ENCODE results near the gene IDUA. TPM values are rescaled to one million over a fixed set of nuclear protein-coding genes. Genes with fewer than 3 reads are reported as not detected.
A peak's percentile ranks its signal among the peaks of the same experiment; 100 is the strongest.

Gene IDUA
- total and polyA plus RNA-seq, 2 of the 4 experiments (the other 2 are of a cell fraction), result 0.72 to 12.5 TPM

DNA sequence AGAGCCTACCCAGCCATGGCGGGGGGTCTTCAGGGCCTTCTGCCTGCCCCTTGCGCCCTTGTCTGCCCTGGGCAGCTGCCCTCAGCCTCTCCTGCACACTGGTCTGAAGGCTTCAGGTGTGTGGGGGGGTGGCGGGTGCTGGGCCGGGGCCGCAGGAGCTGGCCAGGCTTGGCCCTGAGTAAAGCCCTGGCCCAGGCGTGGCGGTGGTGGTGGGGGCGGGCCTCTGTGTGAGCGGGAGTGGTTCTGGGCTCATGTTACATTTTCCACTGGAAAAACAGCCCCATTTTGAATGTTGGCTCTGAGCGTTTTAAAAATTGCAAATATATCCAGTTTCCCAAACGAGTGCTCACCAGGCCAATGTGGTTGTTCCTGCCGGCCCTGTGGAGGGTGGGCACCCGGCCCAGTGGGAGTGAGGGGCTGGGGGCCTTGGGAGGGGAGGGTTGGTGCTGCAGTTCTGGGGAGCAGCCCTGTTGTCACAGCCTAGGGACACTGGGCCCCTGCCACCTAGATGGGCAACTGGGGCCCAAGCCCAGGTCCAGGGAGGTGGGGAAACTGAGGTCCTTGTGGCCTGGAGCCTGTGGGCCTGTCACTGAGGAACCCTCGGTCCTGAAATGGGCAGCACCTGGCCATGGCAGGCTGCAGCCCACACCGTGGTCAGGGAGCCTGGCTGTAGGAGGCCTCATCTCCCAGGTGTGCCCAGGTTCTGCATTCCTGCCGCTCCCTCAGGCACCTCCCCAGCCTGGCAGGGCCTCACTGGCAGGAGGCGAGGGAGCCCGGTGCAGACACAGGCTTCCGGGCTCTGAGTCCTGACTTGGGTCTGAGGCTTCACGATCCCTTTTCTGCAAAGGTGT is 52.9 kb downstream of the IDUA start:
- no peak overlapping the region for H3K4me3 ChIP-seq (ENCODE audit: insufficient read depth, low read depth, low read length)
- peak overlapping the region; percentile 81 for H4K91ac ChIP-seq (ENCODE audit: insufficient read depth, low read depth, low read length)
- DNase-seq (peak; percentile 32), ATAC-seq (ENCODE audit: low read depth) (peak; percentile 15; the same call in 1 of the 2 replicates)
- H3K27ac ChIP-seq (ENCODE audit: insufficient read depth, low read length), result peak overlapping the region; percentile 31; the same call in 1 of the 2 replicates
- peak overlapping the region; percentile 36; the same call in 1 of the 2 replicates for H3K18ac ChIP-seq (ENCODE audit: low read depth, low read length)
- H3K4ac ChIP-seq (ENCODE audit: low read depth, low read length), result peak overlapping the region; percentile 82
- intact Hi-C loops (cut with micrococcal nuclease) (no loop called here), in situ Hi-C loops (cut with MboI; ENCODE audit: low sequenced_read_pairs) (no loop called here), dilution Hi-C loops (cut with HindIII; ENCODE audit: low sequenced_read_pairs, unreplicated experiment) (no loop called here)
- H3K36me3 ChIP-seq (ENCODE audit: control insufficient read depth, insufficient read depth, low read length), result no peaks in the 10 kb centered on the region
- H3K56ac ChIP-seq (ENCODE audit: extremely low read depth, insufficient read depth, low read length), result no peak overlapping the region
- H2AK9ac ChIP-seq (replicated peaks; ENCODE audit: low read depth, low read length, poor library complexity), result peak overlapping the region; percentile 91
- no peak overlapping the region for H3K9ac ChIP-seq (ENCODE audit: low read depth, low read length)
- no peaks in the 10 kb centered on the region; a peak in 1 of 4 replicates for H3K79me1 ChIP-seq (ENCODE audit: low read depth in 1 of 2, low read length in 2 of 2)
- 65% methylated on average over 3 of the region's 20 CpGs; no CpG with 5 or more reads in 1 of the 2 experiments for WGBS, 2 experiments (ENCODE audit: extremely low coverage in 2 of 2, insufficient read length in 1 of 2)
- H2AK5ac ChIP-seq (ENCODE audit: low read depth, low read length), result peak overlapping the region; percentile 80
- H3K23ac ChIP-seq (ENCODE audit: low read depth, low read length), result no peak overlapping the region
- peaks cover 5% of the 10 kb centered on the region for H4K20me1 ChIP-seq (ENCODE audit: insufficient read depth, low read length)
- peak overlapping the region; percentile 83 for H2AFZ ChIP-seq (replicated peaks; ENCODE audit: low read length, poor library complexity)
- BruUV-seq (replicated peaks), result no TSS peak
- no peaks in the 10 kb centered on the region for H3K9me3 ChIP-seq (ENCODE audit: control insufficient read depth, insufficient read depth, low read length)
- H3K14ac ChIP-seq (replicated peaks; ENCODE audit: low read depth, low read length), result peak overlapping the region; percentile 37; the same call in 1 of the 2 replicates
- ChIA-PET CTCF (no interaction called here), POLR2A (ENCODE audit: unreplicated experiment) (no interaction called here)
- H2BK120ac ChIP-seq (ENCODE audit: low read depth, low read length), result peak overlapping the region; percentile 71
- peak overlapping the region in 1 of 2 experiments; percentile 79; a peak in 1 of 4 replicates for H4K8ac ChIP-seq (ENCODE audit: low read depth in 2 of 2, low read length in 2 of 2)
- peaks cover 38% of the 10 kb centered on the region for H3K4me1 ChIP-seq (ENCODE audit: control insufficient read depth, insufficient read depth, low read length)
- H2BK5ac ChIP-seq (ENCODE audit: low read depth, low read length, poor library complexity, severe bottlenecking), result peak overlapping the region; percentile 31
- no peak overlapping the region; the same call in 1 of the 2 replicates for H3K4me2 ChIP-seq (ENCODE audit: low read depth, low read length)
- peaks cover 28% of the 10 kb centered on the region for H3K9me1 ChIP-seq (ENCODE audit: insufficient read depth, low read length)
- no peaks in the 10 kb centered on the region for H3K27me3 ChIP-seq (ENCODE audit: control insufficient read depth, insufficient read depth, low read length)
- H2BK20ac ChIP-seq (ENCODE audit: low read depth, low read length), result peak overlapping the region; percentile 20; the same call in 1 of the 2 replicates
- no peak overlapping the region; the same call in 2 of the 3 replicates for H2BK15ac ChIP-seq (ENCODE audit: low read depth, low read length)
- peak overlapping the region; percentile 59; the same call in 1 of the 2 replicates for H4K5ac ChIP-seq (ENCODE audit: low read depth, low read length)
- TF ChIP-seq MAZ (IDR thresholded peaks at IDR 0.05; ENCODE audit: borderline replicate concordance, low read depth, low read length) (no peak), MAFK (IDR thresholded peaks at IDR 0.05; ENCODE audit: low read depth, low read length) (no peak), ELK1 (IDR thresholded peaks at IDR 0.05; ENCODE audit: borderline replicate concordance, low read depth, low read length) (no peak), NFE2L2 (IDR thresholded peaks at IDR 0.05; ENCODE audit: low read depth, low read length) (no peak), RCOR1 (IDR thresholded peaks at IDR 0.05; ENCODE audit: insufficient replicate concordance, low read length) (no peak), MXI1 (IDR thresholded peaks at IDR 0.05; ENCODE audit: borderline replicate concordance, low read depth, low read length) (no peak), CEBPB (IDR thresholded peaks at IDR 0.05; ENCODE audit: low read depth, low read length) (no peak), BHLHE40 (IDR thresholded peaks at IDR 0.05; ENCODE audit: low read depth, low read length) (no peak), SMC3 (IDR thresholded peaks at IDR 0.05; ENCODE audit: low read depth, low read length) (no peak), RFX5 (IDR thresholded peaks at IDR 0.05; ENCODE audit: low read depth, low read length) (no peak), RAD21 (IDR thresholded peaks at IDR 0.05; ENCODE audit: low read length) (no peak)
- TF ChIP-seq, protein P1, sequence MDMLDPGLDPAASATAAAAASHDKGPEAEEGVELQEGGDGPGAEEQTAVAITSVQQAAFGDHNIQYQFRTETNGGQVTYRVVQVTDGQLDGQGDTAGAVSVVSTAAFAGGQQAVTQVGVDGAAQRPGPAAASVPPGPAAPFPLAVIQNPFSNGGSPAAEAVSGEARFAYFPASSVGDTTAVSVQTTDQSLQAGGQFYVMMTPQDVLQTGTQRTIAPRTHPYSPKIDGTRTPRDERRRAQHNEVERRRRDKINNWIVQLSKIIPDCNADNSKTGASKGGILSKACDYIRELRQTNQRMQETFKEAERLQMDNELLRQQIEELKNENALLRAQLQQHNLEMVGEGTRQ (IDR thresholded peaks at IDR 0.05; ENCODE audit: low read depth, low read length), result no peak
- TF ChIP-seq, protein P2, sequence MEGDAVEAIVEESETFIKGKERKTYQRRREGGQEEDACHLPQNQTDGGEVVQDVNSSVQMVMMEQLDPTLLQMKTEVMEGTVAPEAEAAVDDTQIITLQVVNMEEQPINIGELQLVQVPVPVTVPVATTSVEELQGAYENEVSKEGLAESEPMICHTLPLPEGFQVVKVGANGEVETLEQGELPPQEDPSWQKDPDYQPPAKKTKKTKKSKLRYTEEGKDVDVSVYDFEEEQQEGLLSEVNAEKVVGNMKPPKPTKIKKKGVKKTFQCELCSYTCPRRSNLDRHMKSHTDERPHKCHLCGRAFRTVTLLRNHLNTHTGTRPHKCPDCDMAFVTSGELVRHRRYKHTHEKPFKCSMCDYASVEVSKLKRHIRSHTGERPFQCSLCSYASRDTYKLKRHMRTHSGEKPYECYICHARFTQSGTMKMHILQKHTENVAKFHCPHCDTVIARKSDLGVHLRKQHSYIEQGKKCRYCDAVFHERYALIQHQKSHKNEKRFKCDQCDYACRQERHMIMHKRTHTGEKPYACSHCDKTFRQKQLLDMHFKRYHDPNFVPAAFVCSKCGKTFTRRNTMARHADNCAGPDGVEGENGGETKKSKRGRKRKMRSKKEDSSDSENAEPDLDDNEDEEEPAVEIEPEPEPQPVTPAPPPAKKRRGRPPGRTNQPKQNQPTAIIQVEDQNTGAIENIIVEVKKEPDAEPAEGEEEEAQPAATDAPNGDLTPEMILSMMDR (conservative IDR thresholded peaks at IDR 0.05; ENCODE audit: low read depth, low read length), result no peak
